HG02610 (cell line): ENCODE measurements around the gene MGAT4B.
"Not testable (repeated sequence)": the region's sequence is repeated elsewhere in the genome, so short reads cannot be mapped to it uniquely, and the experiment has no call there.

ENCODE experiments used
- ATAC-seq: cut with Tn5 transposase; IDR thresholded peaks from one replicate; pipeline ENCODE4 v1.9.1; 2021; ENCODE audit warnings: mild to moderate bottlenecking, moderate library complexity; ENCODE audit not compliant: unreplicated experiment

The MGAT4B gene

DNA sequence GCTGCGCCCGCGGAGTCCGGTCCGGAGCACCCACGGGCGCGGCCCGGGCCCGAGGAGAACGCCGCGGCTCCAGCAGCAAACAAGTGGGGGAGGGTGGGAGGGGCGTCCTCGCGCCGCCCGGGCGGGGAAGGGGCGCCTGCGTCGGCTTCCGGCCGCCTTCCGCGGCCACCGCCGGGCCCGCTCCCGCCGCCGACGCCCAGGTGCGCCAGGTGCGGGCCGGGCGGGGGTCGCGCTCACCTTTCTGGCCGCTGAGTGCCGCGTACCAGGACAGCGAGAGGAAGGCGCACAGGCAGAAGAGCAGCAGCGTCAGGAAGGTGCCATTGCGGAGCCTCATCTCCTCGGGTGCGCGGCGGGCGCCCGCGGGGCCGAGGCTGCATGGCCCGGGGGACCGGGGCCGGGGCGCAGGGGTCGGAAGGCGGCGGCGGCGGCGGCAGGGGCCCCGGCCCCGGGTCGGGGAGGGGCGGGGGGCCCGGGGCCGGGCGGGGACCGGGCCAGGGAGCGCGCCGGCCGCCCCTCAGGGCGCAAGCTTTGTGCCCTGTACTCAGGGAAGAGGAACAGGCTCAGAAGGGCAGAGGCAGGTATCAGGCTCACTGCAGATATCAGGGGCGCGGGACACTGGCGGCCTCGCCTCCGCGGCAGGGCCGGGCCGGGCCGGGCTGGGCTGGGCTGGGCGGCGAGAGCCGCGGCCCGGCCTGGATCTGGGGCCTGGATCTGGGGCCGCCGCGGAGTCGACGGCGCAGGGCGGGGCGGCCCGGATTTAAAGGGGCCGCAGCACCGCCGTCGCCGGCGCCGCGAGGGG, at the start of gene MGAT4B:
Gene MGAT4B, minus strand, starts transcription at position 617 of the 799 bp plus-strand sequence. Its CDS starts 283 bp downstream, at position 334.
- peak; percentile 73 for ATAC-seq

GRCh38 chr5:179854356-179854755, 47.7 kb upstream of the MGAT4B start:
- ATAC-seq = no peak

GRCh38 chr5:179852993-179853547, 46.4 kb upstream of the MGAT4B start:
- ATAC-seq = peak; percentile 83

DNA sequence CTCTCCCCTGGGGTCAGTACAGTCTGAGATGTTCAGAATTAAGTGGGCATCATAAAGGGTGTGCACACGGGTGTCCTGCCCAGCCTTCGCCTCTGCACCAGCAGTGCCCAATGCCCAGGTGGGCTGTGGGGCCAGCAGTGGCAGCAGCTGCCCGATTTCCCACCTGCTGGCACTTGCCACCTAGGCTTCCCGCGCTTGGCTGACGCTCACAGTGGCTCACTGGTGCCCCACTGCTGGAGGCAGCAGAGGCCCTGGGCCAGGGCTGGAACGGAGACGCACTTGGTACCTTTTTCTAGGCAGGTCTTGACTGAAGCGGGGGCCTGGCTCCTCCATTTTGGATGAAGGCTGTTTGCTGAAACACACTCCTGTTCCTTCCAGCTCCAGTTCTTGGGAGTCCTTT, 35.0 kb upstream of the MGAT4B start:
- no peak for ATAC-seq

- no peak for ATAC-seq
Observed at GRCh38 chr5:179840766-179841165, 34.1 kb upstream of the MGAT4B start.

DNA sequence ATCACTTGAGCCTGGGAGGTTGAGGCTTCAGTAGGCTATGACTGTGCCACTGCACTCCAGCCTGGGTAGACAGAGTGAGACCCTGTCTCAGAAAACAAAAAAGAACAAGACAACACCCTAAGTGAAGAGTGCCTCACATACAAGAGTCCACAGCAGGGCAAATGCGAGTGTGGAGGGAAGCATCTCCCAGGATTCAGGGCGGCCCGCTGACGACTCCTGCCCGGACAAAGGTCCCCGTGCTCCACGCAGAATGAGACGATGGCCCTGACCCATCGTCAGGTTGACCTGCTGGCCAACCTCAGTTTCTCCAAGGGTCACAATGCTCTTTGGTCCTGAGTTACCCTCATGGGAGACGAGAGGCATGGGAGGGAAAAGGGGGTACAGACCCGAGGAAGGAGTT, 33.7 kb upstream of the MGAT4B start:
- no peak for ATAC-seq

DNA sequence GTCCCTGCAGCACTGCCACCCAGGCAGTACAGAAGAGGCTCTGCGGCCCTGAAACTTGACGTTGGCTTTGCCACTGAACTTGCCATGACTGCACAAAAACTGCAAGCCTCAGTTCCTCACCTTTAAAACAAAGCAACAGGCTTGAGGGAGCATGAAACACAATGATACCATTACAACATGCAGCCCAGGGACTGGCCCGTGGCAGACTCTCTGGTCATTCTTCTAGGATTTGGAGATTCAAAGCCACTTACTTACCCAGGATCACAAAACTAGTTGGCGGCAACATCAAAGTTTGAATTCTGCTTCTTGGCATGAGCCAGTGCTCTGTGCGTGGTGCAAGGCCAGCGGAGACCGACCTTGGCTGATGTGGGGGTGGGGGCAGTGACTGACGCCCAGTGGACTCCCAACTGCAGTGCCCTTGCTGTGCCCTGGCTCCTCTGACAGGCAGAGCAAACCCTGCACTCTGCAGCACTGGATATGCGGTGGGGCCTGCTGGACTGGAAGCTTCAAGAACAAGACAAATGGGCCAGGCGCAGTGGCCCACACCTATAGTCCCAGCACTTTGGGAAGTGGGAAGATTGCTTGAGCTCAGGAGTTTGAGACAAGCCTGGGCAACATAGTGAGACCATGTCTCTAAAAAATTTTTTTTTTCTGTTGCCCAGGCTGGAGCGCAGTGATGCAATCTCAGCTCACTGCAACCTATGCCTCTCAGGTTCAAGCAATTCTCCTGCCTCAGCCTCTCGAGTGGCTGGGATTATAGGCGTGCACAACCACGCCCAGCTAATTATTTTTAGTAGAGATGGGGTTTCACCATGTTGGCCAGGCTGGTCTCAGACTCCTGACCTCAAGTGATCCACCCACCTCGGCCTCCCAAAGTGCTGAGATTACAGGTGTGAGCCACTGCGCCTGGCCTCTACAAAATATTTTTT, 32.9 kb upstream of the MGAT4B start:
- ATAC-seq = no peak

DNA sequence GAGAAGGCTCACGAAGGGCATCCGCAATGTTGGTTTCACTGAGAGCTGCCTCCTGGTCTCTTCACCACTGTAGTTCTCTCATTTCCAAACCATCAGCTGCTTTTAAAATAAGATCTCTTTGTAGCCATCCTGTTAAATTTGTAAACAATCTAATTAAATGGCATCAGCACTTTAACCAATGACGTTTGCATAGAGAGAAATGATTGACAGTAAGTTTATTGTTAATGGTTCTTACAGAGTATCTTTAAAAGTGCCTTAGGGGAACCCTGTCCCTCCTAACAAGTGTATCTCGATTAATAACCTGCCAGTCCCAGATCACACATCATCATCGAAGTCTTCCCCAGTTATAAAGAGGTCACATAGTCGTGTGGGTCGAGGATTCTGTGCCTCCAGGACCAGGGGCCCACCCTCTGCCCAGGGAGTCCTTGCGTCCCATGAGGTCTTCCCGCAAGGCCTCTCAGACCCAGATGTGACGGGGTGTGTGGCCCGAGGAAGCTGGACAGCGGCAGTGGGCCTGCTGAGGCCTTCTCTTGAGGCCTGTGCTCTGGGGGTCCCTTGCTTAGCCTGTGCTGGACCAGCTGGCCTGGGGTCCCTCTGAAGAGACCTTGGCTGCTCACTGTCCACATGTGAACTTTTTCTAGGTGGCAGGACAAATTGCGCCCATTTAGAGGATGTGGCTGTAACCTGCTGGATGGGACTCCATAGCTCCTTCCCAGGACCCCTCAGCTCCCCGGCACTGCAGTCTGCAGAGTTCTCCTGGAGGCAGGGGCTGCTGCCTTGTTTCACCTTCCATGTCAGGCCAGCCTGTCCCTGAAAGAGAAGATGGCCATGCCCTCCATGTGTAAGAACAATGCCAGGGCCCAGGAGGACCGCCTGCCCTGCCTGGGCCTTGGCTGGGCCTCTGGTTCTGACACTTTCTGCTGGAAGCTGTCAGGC, 30.7 kb upstream of the MGAT4B start:
- no peak for ATAC-seq

DNA sequence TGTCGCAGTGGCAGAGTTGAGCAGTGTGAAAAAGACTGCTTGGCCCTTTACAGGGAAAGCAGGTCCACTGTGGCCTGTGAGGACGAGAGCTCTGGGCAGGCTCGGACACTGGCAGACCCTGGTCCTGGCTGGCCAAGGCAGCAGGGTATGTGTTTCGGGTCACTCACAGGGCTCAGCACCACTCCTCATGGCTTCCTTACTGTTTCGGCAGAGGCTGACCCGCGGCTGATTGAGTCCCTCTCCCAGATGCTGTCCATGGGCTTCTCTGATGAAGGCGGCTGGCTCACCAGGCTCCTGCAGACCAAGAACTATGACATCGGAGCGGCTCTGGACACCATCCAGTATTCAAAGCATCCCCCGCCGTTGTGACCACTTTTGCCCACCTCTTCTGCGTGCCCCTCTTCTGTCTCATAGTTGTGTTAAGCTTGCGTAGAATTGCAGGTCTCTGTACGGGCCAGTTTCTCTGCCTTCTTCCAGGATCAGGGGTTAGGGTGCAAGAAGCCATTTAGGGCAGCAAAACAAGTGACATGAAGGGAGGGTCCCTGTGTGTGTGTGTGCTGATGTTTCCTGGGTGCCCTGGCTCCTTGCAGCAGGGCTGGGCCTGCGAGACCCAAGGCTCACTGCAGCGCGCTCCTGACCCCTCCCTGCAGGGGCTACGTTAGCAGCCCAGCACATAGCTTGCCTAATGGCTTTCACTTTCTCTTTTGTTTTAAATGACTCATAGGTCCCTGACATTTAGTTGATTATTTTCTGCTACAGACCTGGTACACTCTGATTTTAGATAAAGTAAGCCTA, 29.8 kb upstream of the MGAT4B start:
- no peak for ATAC-seq

DNA sequence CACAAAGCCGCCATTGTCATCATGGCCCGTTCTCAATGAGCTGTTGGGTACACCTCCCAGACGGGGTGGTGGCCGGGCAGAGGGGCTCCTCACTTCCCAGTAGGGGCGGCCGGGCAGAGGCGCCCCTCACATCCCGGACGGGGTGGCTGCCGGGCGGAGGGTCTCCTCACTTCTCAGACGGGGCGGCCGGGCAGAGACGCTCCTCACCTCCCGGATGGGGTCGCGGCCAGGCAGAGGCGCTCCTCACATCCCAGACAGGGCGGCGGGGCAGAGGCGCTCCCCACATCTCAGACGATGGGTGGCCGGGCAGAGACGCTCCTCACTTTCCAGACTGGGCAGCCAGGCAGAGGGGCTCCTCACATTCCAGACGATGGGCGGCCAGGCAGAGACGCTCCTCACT, 28.2 kb upstream of the MGAT4B start:
- ATAC-seq = not testable (repeated sequence)

DNA sequence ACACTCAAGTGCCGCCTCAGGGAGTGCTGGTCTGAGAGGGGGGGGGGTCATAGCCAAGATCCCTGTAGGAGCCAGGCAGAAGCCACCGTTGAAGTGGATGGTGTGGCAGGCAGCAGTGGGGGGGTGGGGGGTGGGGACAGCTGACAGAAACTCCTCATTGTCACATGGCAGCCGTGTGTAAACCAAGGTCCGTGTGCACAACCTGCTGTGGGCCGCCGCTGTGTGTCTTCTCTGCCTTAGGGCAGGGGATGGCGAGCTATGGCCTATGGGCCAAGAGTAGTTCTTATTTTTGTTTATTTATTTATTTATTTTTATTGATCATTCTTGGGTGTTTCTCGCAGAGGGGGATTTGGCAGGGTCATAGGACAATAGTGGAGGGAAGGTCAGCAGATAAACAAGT, 27.5 kb upstream of the MGAT4B start:
- no peak for ATAC-seq

- ATAC-seq = no peak
Observed at GRCh38 chr5:179833709-179834070, 27.0 kb upstream of the MGAT4B start.

GRCh38 chr5:179833056-179833708, 26.5 kb upstream of the MGAT4B start:
- no peak for ATAC-seq

DNA sequence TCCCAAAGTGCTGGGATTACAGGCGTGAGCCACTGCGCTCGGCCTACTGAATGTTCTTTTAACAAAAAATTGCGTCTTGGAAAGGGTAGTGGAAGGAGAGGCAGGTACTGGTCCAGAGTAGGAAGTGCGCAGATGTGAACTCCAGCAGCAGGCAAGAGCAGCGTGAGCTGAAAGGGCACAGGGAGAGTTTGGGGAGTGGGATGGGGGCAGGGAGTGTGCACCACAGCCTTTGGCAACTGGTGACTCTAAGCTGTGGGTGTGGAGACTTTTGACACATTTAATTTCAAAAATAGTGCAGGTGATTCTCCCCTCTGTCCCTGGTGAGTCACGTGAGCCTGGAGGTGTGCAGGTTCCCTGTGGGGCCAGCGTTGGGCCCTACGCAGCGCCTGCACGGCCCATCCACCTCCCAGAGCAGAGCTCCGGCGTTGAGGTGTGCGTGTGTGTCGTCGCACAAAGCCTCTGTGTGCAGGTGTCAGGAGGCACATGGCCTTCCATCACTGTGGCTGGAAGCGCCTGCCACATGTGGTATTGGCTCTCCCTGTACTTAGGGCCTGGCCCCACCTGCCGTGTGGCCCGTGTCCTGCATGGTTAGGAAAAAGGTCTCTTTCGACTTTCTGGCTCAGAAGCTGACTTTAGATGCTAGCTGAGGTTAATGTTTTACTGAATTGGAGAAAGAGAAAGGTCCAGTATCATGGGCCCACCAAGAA, 25.5 kb upstream of the MGAT4B start:
- no peak for ATAC-seq

DNA sequence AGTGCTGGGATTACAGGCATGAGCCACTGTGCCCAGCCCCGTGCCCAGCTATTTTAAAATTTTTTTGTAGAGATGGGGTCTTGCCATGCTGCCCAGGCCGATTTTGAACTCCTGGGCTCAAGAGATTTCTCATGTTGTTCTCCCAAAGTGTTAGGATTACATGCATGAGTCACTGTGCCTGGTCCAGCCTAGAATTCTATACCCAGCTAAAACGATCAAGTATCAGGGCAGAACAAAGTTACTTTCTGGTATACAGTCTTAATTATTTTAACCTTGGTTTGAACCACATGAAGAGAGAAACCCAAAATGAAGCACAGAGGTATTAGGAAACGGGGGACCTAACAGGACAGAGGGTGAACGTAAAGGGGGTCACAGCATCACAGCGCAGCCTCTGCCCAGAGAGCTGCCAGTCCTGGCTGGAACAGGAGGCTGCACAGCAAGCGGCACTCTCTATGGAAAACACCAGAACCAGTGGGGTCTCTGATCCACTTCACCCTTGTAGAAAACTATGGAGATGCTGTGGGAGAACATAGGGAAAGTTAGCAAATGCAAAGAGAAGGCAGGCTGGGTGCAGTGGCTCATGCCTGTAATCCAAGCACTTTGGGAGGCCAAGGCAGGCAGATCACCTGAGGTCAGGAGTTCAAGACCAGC, 24.3 kb upstream of the MGAT4B start:
- no peak for ATAC-seq

DNA sequence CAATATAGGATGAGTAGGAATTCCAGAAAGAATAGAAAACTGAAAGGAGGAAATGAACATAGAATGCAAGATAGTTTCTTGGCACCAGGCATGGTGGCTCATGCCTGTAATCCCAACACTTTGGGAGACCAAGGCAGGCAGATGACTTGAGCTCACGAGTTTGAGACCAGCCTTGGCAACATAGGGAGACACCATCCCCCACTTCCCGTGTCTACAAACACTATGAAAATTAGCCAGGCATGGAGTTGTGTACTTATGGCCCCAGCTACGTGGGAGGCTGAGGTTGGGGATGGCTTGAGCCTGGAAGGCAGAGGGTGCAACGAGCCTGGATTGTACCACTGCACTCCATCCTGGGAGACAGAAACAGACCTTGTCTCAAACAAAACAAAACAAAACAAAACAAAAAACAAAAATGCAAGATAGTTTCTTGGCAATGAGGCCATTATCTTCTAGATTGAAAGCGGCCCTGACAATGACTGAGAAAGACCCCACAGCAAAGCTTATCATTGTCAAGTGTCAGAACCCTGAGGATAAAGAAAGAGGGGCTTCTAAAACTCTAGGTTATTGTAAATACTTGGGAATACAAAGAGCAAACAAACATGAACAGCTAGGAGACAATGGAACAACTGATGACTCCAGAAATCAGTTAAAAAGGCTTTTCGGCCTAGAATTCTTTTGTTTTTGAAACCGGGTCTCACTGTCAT, 23.2 kb upstream of the MGAT4B start:
- no peak for ATAC-seq

DNA sequence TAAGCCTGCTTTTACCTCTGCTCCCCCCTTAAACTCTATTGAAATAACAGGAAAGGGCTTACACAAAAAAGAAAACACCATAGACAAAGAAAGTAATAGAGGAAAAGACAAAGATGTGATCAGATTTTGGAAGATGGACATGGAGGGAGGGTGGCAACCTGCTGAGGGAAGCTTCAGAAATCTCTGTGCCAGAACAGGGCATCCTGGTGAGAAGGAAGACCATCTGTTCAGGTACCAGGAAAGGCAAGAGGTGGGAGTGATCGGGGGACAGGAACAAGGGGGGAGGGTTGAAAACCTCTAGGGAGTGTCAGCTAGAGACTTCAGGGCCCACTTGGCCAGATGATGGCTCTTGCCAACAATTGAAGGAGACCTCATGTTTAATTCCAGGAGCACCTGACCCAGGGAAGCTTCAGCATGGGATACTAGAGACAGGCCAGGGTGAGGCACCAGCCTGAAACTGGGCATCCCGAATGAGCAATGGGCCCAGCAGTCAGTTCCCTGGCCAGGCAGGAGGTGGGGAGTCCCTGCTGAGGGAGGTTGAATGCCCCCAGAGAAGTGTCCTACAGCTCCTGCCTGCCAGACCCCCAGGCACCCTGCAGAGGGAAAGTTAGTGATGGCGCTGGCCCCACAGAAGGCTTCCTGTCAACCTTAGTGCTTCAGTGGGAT, 22.2 kb upstream of the MGAT4B start:
- no peak for ATAC-seq
